ENCODE data around the gene PACSIN3.

DNA sequence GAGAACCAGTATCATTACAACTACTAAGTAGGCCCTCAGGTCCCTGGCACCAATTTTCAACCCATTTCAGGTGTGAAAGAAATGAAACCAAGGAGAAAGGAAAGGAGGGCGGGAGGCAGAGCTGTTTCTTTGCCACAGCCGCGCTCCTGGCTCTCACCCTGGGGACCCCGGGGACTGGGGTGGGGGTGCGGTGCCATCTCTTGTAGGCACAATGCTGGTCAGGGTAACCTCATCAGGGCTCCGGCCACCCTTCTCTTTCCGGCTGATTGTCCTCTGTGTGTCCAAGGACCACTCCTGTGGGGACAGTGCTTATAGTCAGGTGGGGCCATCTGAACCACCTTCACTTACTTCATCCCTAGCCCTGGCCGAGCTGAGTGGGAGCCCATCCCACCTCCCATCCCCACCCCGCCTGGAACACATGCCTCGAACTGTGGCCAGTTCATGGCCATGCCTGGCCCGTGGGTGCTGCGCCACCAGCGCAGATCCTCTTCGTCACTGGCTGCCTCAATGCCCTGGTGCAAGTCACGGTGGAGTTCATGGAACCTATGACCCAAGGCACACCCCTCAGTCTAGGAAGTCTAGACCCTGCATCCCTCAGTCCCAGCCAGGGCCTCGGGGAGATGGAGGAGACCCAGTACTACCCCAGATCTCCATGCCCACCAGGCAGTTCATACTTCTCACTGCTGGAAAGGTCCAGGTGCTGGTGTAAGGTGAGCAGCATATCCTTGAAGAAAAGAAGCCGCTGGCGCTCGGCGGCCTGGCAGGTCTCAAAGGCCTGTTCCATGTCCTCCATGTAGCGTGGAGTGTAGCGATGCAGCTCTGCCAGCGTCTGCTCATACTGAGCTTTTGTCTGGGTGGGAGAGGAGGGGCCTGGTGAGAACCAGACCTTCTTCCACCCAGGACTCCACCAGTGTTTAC, 7.2 kb downstream of the PACSIN3 start:
- TF ChIP-seq, protein P1, sequence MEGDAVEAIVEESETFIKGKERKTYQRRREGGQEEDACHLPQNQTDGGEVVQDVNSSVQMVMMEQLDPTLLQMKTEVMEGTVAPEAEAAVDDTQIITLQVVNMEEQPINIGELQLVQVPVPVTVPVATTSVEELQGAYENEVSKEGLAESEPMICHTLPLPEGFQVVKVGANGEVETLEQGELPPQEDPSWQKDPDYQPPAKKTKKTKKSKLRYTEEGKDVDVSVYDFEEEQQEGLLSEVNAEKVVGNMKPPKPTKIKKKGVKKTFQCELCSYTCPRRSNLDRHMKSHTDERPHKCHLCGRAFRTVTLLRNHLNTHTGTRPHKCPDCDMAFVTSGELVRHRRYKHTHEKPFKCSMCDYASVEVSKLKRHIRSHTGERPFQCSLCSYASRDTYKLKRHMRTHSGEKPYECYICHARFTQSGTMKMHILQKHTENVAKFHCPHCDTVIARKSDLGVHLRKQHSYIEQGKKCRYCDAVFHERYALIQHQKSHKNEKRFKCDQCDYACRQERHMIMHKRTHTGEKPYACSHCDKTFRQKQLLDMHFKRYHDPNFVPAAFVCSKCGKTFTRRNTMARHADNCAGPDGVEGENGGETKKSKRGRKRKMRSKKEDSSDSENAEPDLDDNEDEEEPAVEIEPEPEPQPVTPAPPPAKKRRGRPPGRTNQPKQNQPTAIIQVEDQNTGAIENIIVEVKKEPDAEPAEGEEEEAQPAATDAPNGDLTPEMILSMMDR (IDR thresholded peaks at IDR 0.05; ENCODE audit: low read length): no peak
- no peak for TF ChIP-seq EZH2 (IDR thresholded peaks at IDR 0.05; ENCODE audit: borderline replicate concordance, low read length)

Measured in OCI-LY1 (cell line).